Islet of Langerhans (tissue), 1 donor: ENCODE data around the gene GOLGA6L22.
"Not testable (repeated sequence)": the region's sequence is repeated elsewhere in the genome, so short reads cannot be mapped to it uniquely, and the experiment has no call there.

Experiments
- FAIRE-seq: peaks from one replicate; lab custom pipeline; 2011; peaks lifted over from hg19 to GRCh38; lab: Jason Lieb, UNC

Gene GOLGA6L22, protein sequence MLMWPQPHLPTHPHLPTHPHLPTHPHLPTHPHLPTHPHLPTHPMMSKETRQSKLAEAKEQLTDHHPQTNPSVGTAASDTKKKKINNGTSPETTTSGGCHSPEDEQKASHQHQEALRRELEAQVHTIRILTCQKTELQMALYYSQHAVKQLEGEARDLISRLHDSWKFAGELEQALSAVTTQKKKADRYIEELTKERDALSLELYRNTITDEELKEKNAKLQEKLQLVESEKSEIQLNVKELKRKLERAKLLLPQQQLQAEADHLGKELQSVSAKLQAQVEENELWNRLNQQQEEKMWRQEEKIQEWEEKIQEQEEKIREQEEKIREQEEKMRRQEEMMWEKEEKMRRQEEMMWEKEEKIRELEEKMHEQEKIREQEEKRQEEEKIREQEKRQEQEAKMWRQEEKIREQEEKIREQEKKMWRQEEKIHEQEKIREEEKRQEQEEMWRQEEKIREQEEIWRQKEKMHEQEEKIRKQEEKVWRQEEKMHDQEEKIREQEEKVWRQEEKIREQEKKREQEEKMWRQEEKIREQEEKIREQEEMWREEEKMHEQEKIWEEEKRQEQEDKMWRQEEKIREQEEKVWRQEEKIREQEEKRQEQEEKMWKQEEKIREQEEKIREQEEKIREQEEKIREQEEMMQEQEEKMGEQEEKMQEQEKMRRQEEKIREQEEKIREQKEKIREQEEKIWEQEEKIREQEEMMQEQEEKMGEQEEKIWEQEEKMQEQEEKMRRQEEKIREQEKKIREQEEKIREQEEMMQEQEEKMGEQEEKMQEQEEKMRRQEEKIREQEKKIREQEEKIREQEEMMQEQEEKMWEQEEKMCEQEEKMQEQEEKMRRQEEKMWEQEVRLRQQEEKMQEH

DNA sequence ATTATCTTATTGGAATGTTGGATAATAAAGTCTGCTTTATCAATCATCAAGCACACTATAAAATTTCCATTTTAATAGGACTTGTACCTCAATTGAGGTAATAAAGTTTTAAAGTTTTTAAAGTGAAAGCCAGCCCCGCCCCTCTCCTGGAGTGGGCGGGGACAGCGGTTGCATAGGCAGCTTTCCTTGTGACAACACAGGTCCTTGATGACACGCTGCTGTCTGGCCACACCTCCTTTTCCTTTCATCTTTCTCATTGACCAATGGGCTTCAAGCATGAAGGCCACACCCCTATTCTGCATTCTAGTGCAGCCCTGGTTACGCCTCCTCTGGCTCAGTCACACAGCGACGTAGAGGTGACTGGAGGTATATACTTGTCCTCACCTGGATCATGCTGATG lies at the start of gene GOLGA6L22:
TSS of gene GOLGA6L22 (plus strand) at position 301 of the 400 bp plus-strand sequence. CDS start at position 392, 91 bp downstream.
- FAIRE-seq = not testable (repeated sequence)

DNA sequence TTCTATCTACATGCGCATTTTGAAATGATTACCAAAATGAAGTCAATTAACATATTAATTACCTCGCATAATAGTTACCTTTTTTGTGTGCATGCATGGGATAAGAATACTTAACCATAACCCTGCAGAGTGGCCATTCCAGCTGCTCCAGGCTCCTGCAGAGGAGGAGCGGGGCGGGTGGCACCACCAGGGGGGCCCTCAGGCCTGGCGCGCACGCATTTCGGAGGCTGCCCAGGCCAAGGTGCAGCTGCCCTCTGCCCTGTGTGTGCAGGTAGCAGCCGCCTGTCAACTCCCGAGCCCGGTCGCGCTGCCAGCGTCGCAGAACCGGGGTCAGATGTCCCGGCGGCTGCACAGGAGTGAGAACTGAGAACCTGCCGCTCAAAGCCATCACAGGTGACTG lies 41.4 kb upstream of the GOLGA6L22 start:
- not testable (repeated sequence) for FAIRE-seq

DNA sequence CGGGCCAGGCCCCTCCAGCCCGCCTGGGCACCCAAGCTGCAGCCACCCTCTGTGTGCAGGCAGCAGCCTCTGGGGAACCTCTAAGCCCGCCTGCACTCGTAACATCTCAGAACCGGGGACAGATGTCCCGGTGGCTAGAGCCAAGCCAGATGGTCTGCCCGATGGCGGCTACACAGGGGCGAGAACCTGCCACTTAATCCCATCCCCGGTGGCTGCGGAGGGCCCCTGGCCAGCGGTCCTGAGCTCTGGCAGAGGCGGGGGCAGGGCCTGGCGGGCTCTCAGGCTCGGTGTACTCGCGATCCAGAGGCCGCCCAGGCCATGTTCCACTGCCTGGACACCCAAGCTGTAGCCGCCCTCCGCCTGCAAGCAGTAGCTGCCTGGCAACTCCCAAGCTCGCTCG lies 40.9 kb upstream of the GOLGA6L22 start:
- FAIRE-seq = not testable (repeated sequence)

DNA sequence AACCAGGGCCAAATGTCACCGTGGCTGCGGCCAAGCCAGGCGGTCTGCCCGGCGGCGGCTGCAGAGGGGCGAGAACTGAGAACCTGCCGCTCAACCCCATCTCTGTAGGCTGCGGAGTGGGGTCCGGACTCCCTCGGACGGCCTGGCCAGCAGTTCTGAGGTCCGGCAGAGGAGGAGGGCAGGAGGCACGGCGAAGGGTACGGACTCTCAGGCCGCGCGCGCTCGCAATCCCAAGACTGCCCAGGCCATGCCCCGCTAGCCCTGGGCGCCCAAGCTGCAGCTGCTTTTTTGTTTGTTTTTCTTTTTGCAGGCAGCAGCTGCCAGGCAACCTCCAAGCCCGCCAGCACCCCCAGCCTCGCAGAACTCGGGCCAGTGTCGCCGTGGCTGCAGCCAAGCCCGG lies 40.5 kb upstream of the GOLGA6L22 start:
- not testable (repeated sequence) for FAIRE-seq

DNA sequence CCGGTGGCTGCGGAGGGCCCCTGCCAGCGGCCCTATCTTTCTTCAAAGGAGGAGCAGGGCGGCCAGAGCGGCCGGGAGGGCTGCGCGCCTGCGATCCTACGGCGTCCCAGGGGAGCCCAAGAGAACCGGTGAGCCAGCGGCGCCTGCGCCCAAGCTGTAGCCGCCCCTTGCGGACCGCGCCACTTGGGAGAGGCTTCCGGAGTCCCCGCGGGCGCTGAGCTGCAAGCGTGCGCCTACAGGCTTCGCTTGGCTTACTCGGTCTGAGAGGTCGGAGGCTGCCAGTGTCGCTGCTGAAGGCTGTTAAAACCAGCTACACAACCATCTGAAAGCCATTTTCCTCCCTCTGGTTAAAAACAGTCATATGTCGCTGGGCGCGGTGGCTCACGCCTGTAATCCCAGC lies 40.0 kb upstream of the GOLGA6L22 start:
- not testable (repeated sequence) for FAIRE-seq

DNA sequence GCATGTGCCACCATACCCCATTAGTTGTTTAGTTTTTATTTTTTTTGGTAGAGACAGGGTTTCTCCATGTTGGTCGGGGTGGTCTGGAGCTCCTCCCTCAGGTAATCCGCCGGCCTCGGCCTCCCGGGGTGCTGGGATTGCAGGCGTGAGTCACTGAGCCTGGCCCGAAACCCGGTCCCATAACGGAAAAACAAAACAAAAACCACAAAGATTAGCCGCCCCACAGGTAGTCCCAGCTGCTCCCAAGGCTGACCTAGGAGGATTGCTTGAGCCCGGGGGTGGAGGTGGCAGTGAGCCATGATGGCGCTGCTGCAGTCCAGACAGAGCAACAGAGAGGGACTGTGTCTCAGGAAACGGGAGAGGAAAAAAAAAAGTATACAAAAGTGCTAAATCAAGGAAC lies 38.4 kb upstream of the GOLGA6L22 start:
- FAIRE-seq = not testable (repeated sequence)

DNA sequence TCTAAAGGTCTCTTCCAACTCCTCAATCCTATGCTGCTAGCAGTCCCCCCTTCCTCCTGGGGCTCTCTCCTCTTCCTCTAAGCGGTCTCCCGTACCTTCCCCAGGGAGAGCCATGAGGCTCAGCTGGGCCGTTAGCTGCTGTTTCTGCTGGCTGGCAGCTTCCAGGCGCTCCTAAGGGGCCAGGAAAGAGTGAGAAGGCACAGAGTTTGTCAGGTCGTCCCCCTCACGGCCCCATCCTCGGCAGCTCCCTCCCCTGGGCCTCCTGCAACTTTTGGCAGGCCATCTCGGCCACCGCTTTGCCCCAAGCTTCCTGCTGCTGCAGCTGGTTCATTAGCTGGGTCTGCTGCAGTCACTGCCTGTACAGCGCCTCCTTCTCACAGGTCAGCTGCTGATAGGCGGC lies 29.3 kb upstream of the GOLGA6L22 start:
- FAIRE-seq = not testable (repeated sequence)

DNA sequence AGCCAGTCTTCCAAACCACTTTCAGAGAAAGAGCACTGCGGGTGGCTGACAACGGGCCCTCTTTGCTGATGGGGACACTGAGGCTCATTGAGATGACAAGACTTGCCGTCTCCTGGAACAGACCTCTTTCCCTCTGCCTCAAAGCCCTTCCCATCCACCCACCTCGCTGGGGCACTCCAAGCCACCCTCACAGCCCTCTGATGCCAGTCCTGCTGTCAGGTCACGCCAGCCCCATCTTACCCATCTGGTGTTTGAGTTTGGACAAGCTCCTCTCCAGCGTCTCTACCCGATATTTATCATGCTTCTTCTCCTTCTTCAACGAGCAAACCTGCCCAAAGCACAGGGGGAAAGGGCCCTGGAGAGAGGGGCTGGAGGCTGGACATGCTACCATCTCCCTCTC lies 27.0 kb upstream of the GOLGA6L22 start:
- not testable (repeated sequence) for FAIRE-seq

DNA sequence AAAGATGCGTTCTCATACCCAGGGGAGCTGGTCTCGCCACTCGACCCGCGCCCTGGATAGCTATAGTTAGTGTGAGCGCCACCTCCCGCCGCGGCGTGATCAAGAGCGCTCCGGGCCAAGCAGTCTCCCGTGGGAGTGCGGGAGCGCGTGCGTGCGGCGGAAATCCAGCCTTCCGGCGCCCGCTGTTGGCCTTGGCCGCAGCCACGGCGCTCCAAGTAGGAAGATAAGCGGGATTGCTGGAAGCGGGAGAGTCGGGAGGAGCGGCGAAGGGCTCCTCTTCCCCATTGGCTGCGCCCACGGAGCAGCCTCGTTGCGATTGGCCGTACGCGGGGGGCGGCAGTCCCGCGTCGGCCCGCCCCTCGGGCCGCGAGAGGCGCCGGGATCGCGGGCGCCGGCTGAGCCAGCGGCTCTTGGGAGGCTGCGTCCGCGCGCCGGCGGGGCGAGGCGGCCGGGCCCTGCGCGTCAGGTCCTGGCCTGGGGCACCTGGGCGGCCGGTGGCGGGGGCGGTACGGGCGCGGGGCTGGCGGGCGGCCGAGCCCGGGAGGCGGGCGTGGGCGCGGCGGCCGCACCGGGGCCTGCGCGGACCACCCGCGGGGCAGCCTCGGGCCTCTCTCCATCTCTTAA lies 35.9 kb downstream of the GOLGA6L22 start:
- not testable (repeated sequence) for FAIRE-seq

DNA sequence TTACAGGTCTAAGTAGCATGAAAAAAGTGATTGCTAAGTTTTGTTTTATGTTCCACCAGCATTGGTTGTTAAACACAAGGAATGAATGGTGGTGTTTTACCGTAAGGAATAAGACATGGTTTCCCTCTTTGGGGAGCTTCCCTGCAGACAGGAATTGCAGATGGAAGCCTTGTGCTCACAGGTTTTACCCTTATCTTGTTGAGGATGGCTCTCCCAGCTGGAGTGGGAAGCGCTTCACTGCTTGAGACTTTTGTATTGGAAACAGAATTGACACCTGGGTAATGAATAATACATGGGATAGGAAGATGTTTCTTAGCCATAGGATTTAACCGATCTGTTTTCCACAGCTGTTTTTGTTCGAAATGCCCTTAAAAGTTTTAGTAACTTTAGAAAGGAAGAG lies 38.5 kb downstream of the GOLGA6L22 start:
- FAIRE-seq = not testable (repeated sequence)

DNA sequence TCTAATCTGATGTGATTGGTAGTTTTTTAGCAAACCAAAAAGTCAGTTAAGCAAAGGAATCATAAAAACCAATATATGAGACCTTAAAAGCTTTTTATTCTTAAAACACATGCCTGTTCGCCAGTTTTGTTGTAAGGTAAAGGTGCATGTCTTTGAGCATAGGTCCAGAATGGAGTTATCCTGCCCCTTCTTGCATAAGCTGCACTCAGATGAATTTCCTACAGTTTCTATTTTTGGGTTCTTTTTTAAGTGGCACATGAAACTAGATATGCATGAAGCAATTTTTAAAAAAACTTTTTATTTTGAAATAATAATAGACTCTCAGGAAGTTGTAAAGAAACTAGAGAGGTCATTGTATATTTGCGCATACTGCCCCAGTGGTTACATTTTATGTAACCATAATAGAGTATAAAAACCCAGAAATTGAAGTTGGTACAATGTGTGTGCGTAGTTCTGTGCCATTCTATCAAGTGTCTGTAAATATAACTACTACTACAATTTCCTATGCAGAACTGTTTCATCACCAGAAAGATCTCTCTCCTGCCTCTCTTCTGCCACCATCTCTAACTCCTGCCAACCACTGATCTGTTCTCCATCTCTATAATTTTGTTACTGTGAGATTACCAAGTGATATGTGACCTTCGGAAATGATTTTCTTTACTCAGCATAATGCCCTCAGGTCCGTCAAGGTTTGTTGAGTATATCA lies 39.7 kb downstream of the GOLGA6L22 start:
- not testable (repeated sequence) for FAIRE-seq

DNA sequence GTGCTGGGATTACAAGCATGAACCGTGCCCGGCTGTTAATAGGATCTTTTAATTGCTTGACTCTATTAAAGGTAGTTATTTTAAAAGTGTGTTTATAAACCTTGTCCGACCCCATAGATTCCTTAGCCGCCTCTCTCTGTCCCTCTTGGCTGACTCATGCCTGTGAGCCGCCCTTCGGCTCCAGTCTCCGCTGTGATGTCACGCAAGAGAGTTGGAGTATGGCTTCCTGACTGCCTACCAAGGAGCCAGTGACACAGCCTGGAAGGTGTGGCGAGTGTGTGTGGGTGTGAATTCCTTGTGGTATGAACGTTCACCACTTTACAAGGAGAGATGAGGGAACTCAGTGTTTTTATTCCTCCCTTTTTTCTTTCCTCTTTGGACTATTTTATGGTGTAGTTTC lies 43.6 kb downstream of the GOLGA6L22 start:
- not testable (repeated sequence) for FAIRE-seq

DNA sequence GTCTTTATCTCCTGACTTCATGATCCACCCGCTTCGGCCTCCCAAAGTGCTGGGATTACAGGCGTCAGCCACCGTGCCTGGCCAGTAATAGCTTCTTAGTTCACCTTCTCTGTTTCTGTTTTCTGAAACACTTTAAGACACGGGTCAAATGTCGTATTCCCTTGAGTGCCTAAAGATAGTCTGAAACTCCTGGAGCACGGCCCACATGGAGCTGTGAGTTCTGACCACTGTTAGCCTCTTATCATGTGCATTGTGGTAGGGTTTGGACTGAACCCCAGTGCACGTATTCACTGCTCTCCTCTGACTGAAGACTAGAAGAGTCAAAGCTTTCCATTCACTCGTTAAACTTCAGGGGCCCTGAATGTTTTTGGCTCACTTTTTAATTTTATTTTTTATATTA lies 48.3 kb downstream of the GOLGA6L22 start:
- FAIRE-seq = not testable (repeated sequence)

DNA sequence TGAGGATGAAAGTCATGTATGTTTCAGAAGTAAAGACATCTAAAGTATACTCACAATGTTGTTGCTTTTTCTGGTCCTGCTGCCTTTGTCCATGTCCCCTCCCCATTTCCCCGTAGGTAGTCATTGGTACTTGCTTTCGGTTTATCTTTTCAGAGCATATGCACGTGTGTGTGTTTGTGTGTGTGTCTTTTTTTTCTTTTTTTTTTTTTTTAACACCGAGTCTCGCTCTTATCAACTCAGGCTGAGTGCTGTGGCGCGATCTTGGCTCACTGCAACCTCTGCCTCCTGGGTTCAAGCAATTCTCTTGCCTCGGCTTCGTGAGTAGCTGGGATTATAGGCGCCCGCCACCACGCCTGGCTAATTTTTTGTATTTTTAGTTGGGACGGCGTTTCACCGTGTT lies 57.4 kb downstream of the GOLGA6L22 start:
- not testable (repeated sequence) for FAIRE-seq
